AG08396 (cell line): ENCODE data around the gene REV3L.
A peak's percentile ranks its signal among the peaks of the same experiment; 100 is the strongest.
"Not testable (repeated sequence)": the region's sequence is repeated elsewhere in the genome, so short reads cannot be mapped to it uniquely, and the experiment has no call there.

Source experiments
- DNase-seq: peaks from one replicate; pipeline ENCODE4 v3.0.0; 2012; ENCODE audit warnings: low spot score, mixed read lengths

Gene REV3L

DNA sequence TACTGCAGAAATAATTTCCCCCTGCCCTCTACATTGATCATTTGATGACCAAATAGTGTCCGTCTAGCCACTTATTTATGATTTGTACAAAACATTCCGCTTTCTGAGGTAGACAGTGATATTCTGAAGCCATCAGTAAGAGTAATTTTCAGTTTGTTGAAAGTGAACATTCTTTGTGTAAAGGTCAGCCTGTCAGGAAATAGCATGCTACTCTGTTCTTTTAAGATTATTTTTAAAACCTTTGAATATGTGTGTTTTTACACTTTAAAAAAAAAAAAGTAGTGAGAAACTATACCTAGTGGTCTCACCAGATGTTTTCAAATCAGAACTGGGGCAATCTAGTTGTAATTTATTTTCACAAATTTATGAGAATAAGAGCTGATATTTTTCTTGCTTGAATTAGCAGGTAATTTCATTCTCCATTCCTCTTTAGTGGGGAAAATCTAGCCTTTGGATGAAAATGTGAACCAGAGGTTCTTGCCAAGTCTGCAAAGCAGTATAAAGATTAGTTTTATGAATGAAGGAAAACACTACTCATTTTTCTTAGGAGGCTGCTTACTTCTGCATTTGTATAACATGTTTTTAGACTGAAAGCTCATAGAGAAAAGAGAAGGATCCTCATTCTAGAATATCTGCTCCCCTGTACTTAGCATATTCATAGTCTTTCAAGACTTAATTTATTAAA lies 12.1 kb upstream of the REV3L start:
- DNase-seq = no peak

DNA sequence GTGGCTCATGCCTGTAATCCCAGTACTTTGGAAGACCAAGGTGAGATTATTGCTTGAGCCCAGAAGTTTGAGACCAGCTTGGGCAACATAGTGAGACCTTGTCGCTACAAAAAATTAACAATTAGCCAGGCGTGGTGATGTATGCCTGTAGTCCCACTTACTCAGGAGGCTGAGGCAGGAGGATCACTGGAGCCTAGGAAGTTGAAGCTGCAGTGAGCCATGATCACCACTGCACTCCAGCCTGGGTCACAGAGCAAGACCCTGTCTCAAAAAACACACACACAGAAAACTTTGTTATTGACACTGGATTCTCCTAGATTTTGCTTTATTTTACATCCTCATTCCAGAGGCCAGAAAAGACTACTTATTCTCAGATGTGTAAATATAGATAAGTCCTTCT lies 9.5 kb upstream of the REV3L start:
- no peak for DNase-seq

DNA sequence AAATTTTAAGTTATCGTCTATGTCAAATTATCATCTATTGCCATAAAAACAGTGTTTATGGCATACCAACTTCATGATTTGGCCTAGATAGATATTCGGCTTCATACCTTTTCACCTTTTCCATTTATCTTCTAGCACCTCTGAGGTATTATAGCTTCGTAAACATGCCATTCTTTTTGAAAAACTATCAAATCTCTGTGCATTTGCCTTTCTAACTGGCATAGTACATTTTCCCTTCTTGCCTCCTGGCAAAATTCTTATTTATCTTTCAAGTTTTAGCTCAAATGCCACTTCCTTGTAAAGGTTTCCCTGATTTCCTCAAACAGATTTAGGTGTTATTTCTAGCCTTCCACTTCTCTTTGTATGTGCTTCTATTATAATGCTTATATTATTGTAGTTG lies 7.0 kb upstream of the REV3L start:
- no peak for DNase-seq

DNA sequence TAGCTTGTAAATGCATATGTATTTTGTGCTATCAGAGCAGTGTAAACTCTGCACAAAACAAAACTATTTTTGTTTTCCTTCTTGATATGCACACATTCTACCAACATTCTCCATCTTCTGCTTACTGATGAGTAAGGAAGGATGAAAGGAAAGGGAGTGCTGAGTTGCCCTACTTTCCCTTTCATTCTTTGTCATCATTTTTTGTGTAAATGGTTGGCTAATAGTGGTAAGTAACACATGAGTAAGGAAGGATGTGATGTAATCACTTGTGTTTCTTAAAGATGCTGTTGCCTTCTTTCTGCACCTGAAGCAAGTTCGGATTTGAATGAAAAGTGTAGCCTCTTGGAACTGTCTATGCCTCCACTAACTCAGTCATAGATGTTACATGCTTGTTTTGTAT lies 4.6 kb upstream of the REV3L start:
- peak; percentile 41 for DNase-seq

DNA sequence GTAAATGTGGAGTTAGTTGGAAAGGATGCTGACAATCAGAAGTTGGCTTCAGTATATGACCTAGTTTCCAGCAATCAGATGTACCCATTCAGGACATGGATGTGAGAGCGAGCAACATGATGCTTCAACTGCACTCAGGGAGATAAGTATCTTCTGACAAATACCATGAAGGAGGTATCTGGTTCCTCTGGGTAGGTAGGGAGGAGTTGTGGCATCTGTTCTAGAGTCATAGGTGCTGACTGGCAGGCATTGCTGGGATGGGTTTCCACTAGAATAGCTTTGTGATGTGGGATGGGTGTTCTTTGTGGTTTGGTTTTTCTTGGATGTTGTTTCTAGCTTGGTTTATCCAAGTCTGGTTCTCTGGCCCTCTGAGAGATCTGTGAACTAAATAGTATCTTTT lies 3.9 kb upstream of the REV3L start:
- DNase-seq = no peak

DNA sequence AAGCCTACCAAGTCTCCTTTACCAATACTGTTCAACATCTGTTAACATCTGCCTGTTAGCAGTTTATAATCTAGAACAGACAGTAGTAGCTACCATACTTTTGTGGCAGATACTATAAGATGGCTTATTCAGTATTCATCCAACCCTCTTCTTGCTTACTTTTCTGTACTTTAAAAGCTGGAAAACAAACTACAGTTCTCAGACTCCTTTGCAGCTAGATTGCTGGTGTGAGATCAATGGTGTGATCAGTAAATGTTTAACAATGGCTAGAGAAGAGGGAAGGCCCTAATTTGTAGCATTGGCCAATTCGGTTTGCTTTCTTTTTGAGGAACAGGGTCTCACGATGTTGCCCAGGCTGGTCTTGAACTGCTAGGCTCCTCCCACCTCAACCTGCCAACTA lies 3.5 kb upstream of the REV3L start:
- no peak for DNase-seq

DNA sequence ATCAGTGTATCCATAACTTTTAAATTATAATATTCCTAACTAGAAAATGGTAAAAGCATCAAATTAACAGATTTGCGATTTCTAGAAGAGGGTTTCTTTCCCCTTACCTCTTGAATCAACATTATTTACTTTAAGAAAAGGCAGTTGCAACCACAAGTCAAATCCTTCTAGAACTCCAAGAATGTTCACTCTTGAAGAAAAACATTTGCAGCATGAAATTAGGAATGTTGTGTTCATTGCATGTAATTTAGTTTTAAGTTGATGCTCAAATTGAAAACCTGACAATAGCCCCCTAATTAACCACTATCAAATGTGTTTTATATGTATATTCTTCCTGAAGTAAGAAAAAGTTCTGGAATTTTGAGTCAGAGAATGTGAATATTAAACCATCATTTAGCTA lies 2.3 kb upstream of the REV3L start:
- DNase-seq = no peak

DNA sequence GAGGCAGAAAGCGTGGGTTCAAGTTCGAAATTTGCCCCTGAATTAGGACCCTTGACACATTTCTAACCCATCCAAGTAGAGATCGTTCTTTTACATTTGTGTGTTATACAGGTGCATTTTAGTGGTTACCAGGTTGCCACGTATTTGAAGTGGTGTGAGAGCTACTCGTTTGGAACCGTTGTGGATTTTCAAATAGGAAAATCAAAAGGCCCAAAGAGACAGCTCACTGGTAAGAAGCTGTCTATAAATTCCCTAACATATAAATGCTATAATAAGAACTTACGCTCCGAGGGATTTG lies 1.6 kb upstream of the REV3L start:
- no peak for DNase-seq

DNA sequence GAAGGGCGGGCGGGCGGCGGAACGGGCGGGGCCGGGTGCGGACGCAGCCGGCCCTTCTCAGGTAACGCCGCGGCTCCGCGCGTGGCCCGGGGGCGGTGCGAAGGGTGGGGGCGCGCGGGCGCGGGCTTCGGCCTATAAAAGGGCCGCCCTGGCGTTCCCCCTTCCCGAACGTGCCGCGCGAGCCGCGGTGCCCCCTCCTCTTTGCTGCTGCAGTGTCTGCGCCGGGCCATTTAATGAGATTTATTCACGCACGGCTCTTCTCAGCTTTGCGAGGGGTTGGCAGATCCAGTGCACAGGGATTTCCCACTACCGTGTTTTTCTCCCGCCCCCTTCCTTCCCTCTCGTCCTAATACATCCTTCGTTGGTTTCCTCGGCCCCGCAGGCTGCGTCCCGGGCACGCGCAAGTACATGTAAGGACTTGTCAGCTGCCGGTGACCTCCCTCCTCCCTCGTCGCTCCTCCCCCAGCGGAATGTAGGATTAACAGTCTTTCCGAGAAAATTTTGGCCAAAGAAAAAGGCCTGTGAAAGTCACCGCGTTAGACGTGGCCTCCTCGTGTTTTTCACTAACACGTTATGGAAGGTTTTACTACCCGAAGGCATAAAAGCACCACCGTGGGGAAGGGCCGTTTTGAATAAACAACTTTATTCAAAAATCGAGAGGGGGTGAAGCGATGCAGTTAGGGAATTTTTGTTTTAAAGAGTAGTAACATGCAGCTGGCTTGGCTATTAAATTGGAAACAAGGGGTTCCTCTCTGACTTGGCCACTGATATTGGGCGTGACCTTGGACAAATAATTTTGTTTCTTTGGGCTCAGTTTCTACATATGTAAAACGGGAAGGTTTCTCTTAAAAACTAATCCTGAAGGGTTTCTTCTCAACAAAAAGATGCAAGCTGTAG lies 966 bp upstream of the REV3L start:
- DNase-seq = peak; percentile 92

DNA sequence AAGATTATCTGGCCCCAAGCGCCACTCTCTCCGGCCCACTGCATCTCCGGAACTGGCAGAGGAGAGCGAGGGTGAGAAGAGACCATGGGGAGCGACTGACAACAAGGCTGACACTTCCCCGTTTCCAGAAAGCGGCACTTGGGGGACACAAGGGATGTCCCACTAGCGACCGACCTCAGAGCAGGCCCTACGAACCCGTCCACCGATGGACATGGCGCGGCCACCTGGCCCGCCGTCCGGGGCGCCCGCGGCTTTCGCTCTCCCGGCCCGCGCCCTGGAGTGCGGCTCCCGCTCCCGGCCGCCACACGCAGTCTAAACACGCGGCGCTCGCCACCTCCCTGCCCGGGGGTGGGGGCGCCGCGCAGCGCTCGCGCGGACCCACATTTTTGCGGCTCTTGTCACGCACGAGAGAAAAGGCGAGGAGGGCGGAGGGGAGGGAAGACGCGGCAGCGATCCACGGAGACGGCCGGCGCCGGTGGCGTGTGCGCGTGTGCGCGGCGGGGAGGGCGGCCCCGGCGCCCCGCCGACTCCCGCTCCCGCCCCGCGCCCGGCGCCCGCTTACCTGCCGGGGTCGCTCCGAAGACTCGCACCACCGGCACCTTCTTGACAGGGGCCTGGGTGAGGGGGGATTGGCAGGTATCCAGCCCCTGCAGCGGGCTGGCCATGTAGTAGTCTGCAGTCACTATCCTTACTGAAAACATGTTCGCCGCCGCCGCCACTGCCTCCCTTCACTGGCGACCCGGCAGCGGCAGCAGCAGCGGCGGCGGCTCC lies 645 bp downstream of the REV3L start:
- DNase-seq = peak; percentile 56

DNA sequence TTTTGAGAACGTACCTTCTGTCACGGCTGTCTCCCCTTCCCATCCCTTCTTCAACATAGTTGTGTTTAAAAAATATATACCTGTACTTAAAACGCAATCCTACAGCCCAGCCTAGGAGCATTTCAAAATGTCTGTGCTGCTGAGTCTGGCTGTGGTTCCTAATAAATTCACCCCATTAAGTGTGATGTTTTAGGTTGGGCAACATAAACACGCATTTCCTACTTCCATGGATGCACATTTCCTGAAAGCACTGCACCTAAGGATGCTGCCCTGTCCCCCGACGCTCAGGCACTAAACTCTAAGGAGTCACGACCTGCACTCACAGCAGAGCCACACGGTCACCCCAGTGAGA lies 1.2 kb downstream of the REV3L start:
- no peak for DNase-seq

DNA sequence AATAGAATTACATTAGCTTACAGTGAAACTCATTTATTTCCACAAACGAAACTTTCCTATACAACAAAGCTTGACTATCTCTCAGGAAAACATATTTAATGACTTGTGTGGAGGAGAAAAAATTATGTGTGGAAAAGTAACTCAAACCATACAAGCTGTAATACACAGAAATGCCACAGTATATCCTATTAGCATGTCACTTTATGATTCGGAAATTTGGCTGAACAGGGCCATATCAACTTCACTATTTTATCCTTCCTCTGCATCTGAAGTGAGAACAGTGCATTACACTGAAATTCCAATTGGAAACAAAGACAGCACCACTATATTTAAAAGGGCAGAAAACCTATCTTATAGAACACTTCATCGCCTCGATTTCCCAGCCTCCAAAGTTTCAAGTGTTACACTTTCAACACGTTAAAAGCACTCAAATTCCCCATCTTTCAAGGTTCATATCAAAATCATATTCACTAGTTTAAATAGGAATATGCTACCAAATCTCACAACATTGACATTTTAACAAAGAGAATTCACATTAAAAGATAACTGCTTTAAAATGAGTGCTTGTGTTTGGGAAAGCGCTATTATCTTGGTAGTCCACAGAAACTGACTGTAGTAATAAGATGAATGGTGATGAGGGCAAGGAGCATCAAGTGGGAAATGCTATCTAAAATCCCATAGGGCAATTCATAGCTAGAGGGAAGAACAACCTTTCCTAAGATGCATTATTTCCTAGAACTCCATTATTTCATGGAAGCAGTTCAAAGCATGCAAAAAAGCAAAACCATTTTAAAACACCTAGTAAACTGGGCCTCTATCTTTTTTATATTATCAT lies 1.8 kb downstream of the REV3L start:
- DNase-seq = no peak

DNA sequence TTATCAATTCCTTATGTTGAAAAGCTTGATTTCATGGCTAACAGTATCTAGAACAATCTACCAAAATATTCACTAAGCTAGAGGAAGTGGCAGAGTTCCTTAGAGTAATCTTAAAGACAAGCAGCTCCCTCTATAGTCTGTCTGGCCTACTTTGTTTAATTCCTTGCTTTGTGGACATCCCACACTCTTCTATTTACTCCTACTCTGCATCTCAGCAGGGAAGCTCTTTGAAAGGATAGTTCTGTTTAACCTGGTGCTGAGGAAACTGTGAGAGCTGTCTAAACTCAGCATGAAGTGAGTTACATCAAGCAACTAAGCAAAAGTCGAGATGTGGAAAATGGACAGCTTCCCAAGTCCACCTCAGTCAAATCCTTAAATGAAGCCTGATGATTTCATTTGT lies 4.3 kb downstream of the REV3L start:
- DNase-seq = no peak

DNA sequence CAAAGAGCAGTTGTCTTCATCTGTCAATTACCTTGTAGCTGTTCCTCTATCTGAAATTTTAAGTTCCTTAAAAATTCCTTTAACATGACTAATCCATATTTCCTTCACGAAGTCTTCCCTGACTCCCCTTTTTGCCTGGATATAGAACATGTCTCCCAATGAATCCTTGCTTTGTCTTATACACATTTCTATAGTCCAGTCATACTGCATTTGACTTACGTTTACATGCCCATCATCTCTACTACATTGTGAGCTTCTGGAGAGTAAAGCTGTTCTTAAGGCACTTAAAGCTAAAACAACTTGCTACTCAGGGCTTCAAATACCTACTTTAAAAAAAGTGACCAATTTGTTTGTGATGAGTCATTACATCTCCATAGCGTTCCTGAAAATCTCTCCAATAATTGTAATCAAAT lies 4.9 kb downstream of the REV3L start:
- DNase-seq = no peak

DNA sequence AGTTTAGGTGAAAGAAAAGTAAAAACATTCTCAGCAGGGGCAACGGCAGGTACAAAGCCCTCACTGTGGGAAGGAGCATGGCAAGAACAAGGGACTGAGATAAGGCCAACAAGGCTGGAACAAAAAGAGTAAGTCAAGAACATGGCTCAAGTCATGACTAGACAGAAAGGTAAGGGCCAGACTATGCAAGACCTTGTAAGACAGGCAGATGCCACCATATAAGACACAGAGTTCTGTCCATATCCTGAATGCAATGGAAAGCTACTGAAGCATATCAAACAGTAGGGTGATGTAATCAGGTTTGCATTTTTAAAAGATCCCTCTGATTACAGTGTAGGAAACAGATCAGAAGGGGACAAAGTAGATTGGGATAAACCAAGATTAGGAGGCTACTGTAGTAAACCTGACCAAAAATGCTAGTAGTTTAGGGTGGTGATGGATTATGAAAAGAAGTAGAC lies 5.5 kb downstream of the REV3L start:
- no peak for DNase-seq

DNA sequence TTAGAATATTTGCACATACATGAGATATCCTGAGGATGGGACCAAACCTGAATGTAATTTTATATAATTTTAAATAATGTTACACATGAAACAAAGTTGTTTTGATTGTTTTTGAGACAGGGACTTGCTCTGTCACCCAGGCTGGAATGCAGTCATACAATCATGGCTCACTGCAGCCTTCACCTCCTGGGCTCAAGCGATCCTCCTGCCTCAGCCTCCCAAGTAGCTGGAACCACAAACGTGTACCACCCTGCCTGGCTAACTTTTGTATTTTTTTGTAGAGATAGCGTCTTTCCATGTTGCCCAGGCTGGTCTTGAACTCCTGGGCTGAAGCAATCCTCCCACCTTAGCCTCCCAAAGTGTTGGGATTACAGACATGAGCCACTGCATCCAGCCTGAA lies 7.0 kb downstream of the REV3L start:
- DNase-seq = not testable (repeated sequence)

DNA sequence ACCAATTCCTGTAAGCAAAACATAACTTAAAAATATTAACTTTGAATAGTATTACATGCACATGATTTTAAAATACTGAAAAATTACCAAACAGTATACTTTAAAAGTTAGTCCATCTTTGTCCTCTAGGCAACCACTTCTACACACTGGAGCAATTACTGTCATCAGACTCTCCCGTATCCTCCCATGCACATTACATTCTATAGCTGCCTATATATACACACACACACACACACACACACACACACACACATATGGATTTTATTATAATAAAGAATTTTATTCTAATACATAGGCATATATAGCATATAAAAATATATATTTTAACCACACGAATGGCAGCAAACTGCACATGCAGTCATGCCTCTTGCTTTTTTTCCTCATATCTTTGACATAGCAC lies 8.2 kb downstream of the REV3L start:
- no peak for DNase-seq

DNA sequence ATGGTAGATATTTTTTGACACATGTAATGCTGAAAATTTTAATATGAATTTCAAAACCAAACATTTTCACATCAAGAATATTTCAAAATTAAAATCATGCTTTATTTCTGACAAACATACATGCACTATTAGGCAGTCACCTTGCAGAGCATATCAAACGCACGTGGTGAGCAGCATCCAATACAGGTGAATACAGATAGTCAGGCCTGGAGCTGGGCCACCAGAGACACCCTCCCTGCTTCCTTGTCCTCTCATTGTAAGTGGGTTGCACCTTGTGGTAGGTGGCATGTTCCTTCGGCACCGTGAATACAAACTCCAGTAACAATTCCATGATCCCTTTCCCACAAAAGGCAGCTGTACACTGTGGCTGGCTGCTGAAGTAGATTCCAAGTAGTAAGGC lies 8.9 kb downstream of the REV3L start:
- no peak for DNase-seq

DNA sequence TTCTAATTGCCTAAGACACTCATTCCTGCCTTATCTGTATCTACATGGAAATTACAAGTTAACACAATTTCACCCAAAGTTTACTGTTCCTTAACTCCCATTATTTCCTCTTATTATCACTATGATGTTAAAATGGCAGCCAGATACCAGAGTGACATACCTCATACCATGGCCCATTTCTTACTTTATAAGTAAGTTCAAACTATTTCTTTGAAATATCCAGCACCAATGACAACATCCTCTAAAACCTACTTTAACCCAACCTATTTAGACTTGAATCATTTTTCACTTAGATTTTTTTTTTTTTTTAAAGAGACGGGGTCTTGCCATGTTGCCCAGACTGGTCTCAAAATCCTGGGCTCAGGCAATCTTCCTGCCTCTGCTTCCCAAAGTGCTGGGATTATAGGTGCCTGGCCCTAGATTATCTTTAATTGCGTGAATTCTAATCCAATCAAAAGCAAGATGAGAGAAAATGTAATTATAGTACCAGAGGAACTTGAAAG lies 10.0 kb downstream of the REV3L start:
- no peak for DNase-seq

DNA sequence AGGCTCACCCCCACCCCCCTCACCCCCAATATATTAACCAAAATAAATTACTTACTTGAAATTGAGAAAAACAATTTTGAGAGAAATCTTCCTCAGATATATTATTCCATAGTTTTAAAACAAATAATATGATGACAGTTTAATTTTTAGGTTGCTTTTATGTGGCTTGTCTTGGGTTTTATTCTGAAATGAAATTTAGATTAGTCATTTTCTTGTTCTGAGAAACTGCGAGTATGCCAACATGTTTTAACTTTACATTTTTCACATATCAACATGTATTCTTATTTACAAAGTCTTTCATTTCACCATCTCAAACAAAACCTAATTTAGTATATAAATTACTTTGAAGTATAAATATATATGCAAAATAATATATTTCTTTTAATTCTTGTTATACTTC lies 11.1 kb downstream of the REV3L start:
- DNase-seq = no peak

DNA sequence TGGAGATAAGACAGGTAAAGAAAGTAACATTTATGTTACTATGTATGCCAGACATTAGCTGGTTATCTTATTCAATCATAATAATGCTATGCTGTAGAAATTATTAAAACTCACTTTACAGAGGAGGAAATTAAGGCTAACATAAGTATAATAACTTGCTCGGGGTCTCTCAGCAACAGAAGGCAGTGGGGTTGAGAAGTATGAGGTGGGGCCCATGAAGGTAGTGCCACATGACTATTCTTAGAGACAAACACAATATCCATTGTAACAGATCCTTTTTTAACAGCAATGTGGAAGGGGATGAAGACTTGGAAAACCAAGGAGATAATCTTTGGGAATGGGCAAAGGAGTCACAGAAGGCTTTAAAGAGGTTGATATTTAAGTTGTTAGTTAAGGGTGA lies 11.5 kb downstream of the REV3L start:
- no peak for DNase-seq

DNA sequence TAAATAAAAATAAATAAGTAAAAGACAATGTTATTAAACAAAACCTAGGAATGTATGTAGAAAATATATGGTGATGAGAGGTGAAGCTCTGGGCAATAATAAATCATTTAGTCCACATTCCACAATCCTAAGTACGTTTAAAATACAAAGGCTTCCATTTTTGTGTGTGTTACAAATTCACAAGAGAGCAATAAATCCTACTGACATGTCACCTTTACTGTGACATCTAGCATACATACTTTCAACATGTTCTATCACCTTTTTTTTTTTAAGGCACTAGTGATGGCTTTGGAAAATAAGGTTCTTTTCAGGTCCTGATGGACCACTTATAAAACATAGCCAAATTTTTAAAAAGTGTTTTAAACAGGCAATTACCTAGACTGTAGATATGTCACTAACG lies 12.0 kb downstream of the REV3L start:
- DNase-seq = no peak
